Measurements from ENCODE around the gene HTRA1. TPM values are rescaled to one million over a fixed set of nuclear protein-coding genes. Genes with fewer than 3 reads are reported as not detected.

HTRA1 gene
- total RNA-seq, 6 experiments from 2014 or later, result 55.0 to 67.2 (median 61.9) TPM

DNA sequence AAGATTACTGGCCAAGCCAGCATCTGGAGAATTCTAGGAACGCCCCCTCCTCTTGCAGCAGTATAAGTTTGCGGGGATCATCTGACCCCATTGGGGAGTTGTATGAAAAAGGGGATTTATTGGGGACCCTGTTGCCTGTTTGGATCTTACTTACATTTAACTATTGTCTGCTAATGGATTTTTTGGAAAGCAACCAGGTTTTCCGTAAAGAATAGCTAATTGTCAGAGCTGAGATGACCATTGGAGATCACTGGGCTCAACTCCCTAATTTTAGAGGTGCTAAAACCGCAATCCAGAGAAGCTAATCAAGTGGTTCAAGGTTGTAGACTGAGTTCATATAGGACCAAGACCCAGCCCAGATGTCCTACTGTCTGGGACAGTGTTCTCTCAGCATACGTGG is 38.8 kb downstream of the HTRA1 start:
- peaks cover 2% of the 10 kb centered on the region; the same call in 1 of the 2 replicates for H3K27me3 Mint-ChIP-seq (ENCODE audit: insufficient read depth)
- H3K36me3 Mint-ChIP-seq (ENCODE audit: low read depth), result peaks cover 7% of the 10 kb centered on the region
- DNase-seq, result no peak
- TF ChIP-seq, protein P1, sequence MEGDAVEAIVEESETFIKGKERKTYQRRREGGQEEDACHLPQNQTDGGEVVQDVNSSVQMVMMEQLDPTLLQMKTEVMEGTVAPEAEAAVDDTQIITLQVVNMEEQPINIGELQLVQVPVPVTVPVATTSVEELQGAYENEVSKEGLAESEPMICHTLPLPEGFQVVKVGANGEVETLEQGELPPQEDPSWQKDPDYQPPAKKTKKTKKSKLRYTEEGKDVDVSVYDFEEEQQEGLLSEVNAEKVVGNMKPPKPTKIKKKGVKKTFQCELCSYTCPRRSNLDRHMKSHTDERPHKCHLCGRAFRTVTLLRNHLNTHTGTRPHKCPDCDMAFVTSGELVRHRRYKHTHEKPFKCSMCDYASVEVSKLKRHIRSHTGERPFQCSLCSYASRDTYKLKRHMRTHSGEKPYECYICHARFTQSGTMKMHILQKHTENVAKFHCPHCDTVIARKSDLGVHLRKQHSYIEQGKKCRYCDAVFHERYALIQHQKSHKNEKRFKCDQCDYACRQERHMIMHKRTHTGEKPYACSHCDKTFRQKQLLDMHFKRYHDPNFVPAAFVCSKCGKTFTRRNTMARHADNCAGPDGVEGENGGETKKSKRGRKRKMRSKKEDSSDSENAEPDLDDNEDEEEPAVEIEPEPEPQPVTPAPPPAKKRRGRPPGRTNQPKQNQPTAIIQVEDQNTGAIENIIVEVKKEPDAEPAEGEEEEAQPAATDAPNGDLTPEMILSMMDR (IDR thresholded peaks at IDR 0.05), result no peak
- H3K9me3 Mint-ChIP-seq, result no peaks in the 10 kb centered on the region
- peaks cover 25% of the 10 kb centered on the region for H3K4me1 Mint-ChIP-seq (ENCODE audit: low read depth)
- H3K27ac Mint-ChIP-seq, result no peak overlapping the region
- H3K4me3 Mint-ChIP-seq, result no peak overlapping the region

GRCh38 chr10:122500726-122501125 is 39.4 kb downstream of the HTRA1 start:
- Mint-ChIP-seq H3K4me3 (no peak overlapping the region), H3K27me3 (ENCODE audit: insufficient read depth) (peaks cover 2% of the 10 kb centered on the region; the same call in 1 of the 2 replicates), H3K9me3 (no peaks in the 10 kb centered on the region), H3K36me3 (ENCODE audit: low read depth) (peaks cover 5% of the 10 kb centered on the region; the same call in 1 of the 2 replicates), H3K4me1 (ENCODE audit: low read depth) (peaks cover 25% of the 10 kb centered on the region), H3K27ac (no peak overlapping the region)
- no peak for DNase-seq
- TF ChIP-seq, protein P1 (IDR thresholded peaks at IDR 0.05), result no peak

DNA sequence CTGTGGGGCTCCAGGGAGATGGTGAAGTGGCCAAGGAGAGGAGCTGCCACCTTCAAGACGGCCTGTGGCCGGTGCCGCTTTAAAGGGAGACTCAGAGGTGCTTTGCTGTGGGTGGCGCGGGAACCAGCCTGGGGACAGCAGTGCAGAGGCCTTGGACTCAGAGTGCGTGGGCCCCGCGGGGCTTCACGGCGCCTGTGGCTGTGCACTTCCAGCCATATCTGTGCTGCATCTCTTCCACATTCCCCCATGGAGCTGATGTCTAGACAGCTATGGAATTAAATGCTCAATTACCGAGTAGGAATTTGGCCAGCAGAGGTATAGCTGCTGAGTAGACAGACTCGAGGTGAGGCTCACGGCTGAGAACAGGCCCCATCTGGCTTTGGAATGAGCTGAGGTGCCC is 41.7 kb downstream of the HTRA1 start:
- H3K9me3 Mint-ChIP-seq, result no peaks in the 10 kb centered on the region
- no peak overlapping the region for H3K4me3 Mint-ChIP-seq
- no peaks in the 10 kb centered on the region for H3K36me3 Mint-ChIP-seq (ENCODE audit: low read depth)
- H3K27me3 Mint-ChIP-seq (ENCODE audit: insufficient read depth), result peaks cover 5% of the 10 kb centered on the region; the same call in 1 of the 2 replicates
- no peak for DNase-seq
- TF ChIP-seq, protein P1 (IDR thresholded peaks at IDR 0.05), result no peak
- no peak overlapping the region for H3K27ac Mint-ChIP-seq
- H3K4me1 Mint-ChIP-seq (ENCODE audit: low read depth), result peaks cover 25% of the 10 kb centered on the region

GRCh38 chr10:122503886-122504609 is 42.7 kb downstream of the HTRA1 start:
- Mint-ChIP-seq H3K36me3 (ENCODE audit: low read depth) (no peaks in the 10 kb centered on the region), H3K27me3 (ENCODE audit: insufficient read depth) (peaks cover 3% of the 10 kb centered on the region; the same call in 1 of the 2 replicates), H3K4me1 (ENCODE audit: low read depth) (peaks cover 25% of the 10 kb centered on the region), H3K9me3 (no peaks in the 10 kb centered on the region), H3K27ac (peak overlapping the region; percentile 54; the same call in 1 of the 2 replicates), H3K4me3 (no peak overlapping the region)
- DNase-seq, result no peak
- TF ChIP-seq, protein P1 (IDR thresholded peaks at IDR 0.05), result no peak

- peaks cover 19% of the 10 kb centered on the region for H3K4me1 Mint-ChIP-seq (ENCODE audit: low read depth)
These were observed 43.2 kb downstream of the HTRA1 start for GRCh38 chr10:122504610-122504950.

More at GRCh38 chr10:122504610-122504950, 43.2 kb downstream of the HTRA1 start:
- TF ChIP-seq, protein P1 (IDR thresholded peaks at IDR 0.05), result no peak
- H3K4me3 Mint-ChIP-seq, result no peak overlapping the region
- no peaks in the 10 kb centered on the region for H3K9me3 Mint-ChIP-seq
- DNase-seq, result peak; percentile 63
- H3K27me3 Mint-ChIP-seq (ENCODE audit: insufficient read depth), result peaks cover 3% of the 10 kb centered on the region; the same call in 1 of the 2 replicates
- no peaks in the 10 kb centered on the region for H3K36me3 Mint-ChIP-seq (ENCODE audit: low read depth)
- H3K27ac Mint-ChIP-seq, result peak overlapping the region; percentile 54; the same call in 1 of the 2 replicates
